ENCODE measurements around the gene CMTM3.
A peak's percentile ranks its signal among the peaks of the same experiment; 100 is the strongest.

DNA sequence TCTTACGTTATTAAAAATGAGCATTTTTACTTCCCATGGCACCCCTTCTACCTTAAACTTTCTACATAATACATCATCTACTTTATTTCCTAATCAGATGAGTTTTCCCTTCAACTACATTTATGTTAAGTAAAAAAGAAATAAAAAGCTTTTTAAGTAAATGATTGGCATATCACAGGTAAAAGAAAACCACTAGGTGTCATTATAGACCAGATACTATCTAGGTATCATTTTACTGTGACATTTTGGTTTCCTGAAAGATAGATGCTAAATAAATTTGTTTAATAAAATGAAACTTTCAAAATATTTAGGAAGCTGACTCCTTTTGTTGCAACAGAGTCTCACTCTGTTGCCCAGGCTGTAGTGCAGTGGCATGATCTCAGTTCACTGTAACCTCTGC lies 42.1 kb upstream of the CMTM3 start:
- TF ChIP-seq, protein P1, sequence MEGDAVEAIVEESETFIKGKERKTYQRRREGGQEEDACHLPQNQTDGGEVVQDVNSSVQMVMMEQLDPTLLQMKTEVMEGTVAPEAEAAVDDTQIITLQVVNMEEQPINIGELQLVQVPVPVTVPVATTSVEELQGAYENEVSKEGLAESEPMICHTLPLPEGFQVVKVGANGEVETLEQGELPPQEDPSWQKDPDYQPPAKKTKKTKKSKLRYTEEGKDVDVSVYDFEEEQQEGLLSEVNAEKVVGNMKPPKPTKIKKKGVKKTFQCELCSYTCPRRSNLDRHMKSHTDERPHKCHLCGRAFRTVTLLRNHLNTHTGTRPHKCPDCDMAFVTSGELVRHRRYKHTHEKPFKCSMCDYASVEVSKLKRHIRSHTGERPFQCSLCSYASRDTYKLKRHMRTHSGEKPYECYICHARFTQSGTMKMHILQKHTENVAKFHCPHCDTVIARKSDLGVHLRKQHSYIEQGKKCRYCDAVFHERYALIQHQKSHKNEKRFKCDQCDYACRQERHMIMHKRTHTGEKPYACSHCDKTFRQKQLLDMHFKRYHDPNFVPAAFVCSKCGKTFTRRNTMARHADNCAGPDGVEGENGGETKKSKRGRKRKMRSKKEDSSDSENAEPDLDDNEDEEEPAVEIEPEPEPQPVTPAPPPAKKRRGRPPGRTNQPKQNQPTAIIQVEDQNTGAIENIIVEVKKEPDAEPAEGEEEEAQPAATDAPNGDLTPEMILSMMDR (IDR thresholded peaks at IDR 0.05 in 8 of 11, conservative IDR thresholded peaks at IDR 0.05 in 3 of 11) = peak in 4 of 11 experiments; percentile 21 to 38 (median 28)
- no peak for TF ChIP-seq POLR2A (IDR thresholded peaks at IDR 0.05)
